Measurements from ENCODE around the gene PACSIN2.

GRCh38 chr22:42885446-42885845, 129.5 kb downstream of the PACSIN2 start:
- TF ChIP-seq CTCF (IDR thresholded peaks at IDR 0.05; ENCODE audit: insufficient read depth, low read depth, low read length) (no peak), EZH2 (IDR thresholded peaks at IDR 0.05; ENCODE audit: insufficient read depth, low read length) (no peak)

Measured in astrocyte (in vitro differentiated cells and primary cell).